ENCODE data around the gene CD46. TPM values are rescaled to one million over a fixed set of nuclear protein-coding genes. Genes with fewer than 3 reads are reported as not detected.

The CD46 gene
- total RNA-seq, 1 experiment from 2014 or later, result 91.4 TPM

DNA sequence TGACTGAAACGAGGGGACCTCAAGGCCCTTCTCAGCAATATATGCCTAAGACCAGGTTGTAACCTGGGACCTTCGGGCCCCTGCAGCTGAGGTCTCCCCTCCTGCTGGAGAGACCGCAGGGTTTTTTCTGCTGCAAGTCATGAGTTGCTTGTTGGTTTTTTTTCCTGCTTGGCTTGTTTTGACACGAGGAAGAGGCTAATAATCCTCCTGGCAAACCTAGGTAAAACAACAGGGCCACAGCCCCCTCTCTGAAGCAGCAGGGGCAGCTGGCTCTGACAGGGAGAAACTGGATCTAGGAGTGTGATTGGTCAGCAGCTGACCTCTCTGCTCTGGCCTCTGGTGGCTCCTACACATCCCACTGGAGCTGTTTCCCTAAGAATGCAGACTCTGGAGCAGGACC, 90.0 kb downstream of the CD46 start:
- TF ChIP-seq CTCF (conservative IDR thresholded peaks at IDR 0.05; ENCODE audit: low read depth, low read length) (no peak), EZH2 (IDR thresholded peaks at IDR 0.05; ENCODE audit: borderline replicate concordance, low read depth, low read length, poor library complexity, severe bottlenecking) (no peak)
- Histone ChIP-seq H3K4me3 (ENCODE audit: low read depth, low read length, poor library complexity, severe bottlenecking) (no peak overlapping the region), H3K9me3 (ENCODE audit: low read depth, low read length, poor library complexity, severe bottlenecking) (no peaks in the 10 kb centered on the region), H3K4me1 (ENCODE audit: insufficient read depth, low read length, poor library complexity, severe bottlenecking) (no peaks in the 10 kb centered on the region), H3K36me3 (ENCODE audit: insufficient read depth, low read length, poor library complexity, severe bottlenecking) (no peaks in the 10 kb centered on the region), H3K27ac (ENCODE audit: low read depth, low read length, poor library complexity, severe bottlenecking) (no peak overlapping the region), H3K27me3 (replicated peaks; ENCODE audit: insufficient read depth, low read depth, low read length, poor library complexity) (no peaks in the 10 kb centered on the region)
- intact Hi-C loops (cut with micrococcal nuclease; ENCODE audit: unreplicated experiment), result no loop called here
- DNase-seq (ENCODE audit: low spot score), result no peak
- no TSS peak for BruUV-seq (replicated peaks)
- ChIA-PET POLR2A (ENCODE audit: low non-redundant PET) (no interaction called here), CTCF (interaction anchor here (0.5 kb wide), 1 partner anchor 18 kb away, joined by 5 read pairs; no protein-coding TSS in a partner anchor)

GRCh38 chr1:207842506-207842905, 90.7 kb downstream of the CD46 start:
- H3K9me3 ChIP-seq (ENCODE audit: low read depth, low read length, poor library complexity, severe bottlenecking), result no peaks in the 10 kb centered on the region
- no peak for TF ChIP-seq CTCF (conservative IDR thresholded peaks at IDR 0.05; ENCODE audit: low read depth, low read length)
- no peak for TF ChIP-seq EZH2 (IDR thresholded peaks at IDR 0.05; ENCODE audit: borderline replicate concordance, low read depth, low read length, poor library complexity, severe bottlenecking)
- no peaks in the 10 kb centered on the region for H3K4me1 ChIP-seq (ENCODE audit: insufficient read depth, low read length, poor library complexity, severe bottlenecking)
- DNase-seq (ENCODE audit: low spot score), result no peak
- no peak overlapping the region for H3K27ac ChIP-seq (ENCODE audit: low read depth, low read length, poor library complexity, severe bottlenecking)
- no peaks in the 10 kb centered on the region for H3K27me3 ChIP-seq (replicated peaks; ENCODE audit: insufficient read depth, low read depth, low read length, poor library complexity)
- CTCF ChIA-PET, result interaction anchor here (0.5 kb wide), 1 partner anchor 19 kb away, joined by 5 read pairs; no protein-coding TSS in a partner anchor
- H3K4me3 ChIP-seq (ENCODE audit: low read depth, low read length, poor library complexity, severe bottlenecking), result no peak overlapping the region
- intact Hi-C loops (cut with micrococcal nuclease; ENCODE audit: unreplicated experiment), result no loop called here
- no TSS peak for BruUV-seq (replicated peaks)
- POLR2A ChIA-PET (ENCODE audit: low non-redundant PET), result no interaction called here
- no peaks in the 10 kb centered on the region for H3K36me3 ChIP-seq (ENCODE audit: insufficient read depth, low read length, poor library complexity, severe bottlenecking)

DNA sequence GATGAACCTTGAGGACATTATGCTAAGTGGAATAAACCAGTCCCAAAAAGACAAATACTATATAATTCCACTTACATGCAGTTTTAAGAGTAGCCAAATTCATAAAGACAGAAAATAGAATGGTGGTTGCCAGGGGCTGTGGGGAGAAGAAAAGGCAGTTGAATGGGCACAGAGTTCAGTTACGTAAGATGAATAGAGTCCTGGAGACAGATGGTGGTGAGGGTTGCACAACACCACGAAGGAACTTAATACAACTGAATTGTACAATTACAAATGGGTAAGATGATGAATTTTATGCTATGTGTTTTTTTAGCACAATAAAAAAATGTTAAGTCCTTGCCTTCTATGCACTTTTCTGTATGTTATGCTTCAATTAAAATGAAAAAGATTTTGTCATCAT, 92.5 kb downstream of the CD46 start:
- intact Hi-C loops (cut with micrococcal nuclease; ENCODE audit: unreplicated experiment), result no loop called here
- Histone ChIP-seq H3K27ac (ENCODE audit: low read depth, low read length, poor library complexity, severe bottlenecking) (no peak overlapping the region), H3K9me3 (ENCODE audit: low read depth, low read length, poor library complexity, severe bottlenecking) (no peaks in the 10 kb centered on the region), H3K27me3 (replicated peaks; ENCODE audit: insufficient read depth, low read depth, low read length, poor library complexity) (peaks cover 5% of the 10 kb centered on the region), H3K4me1 (ENCODE audit: insufficient read depth, low read length, poor library complexity, severe bottlenecking) (no peaks in the 10 kb centered on the region), H3K36me3 (ENCODE audit: insufficient read depth, low read length, poor library complexity, severe bottlenecking) (no peaks in the 10 kb centered on the region), H3K4me3 (ENCODE audit: low read depth, low read length, poor library complexity, severe bottlenecking) (no peak overlapping the region)
- DNase-seq (ENCODE audit: low spot score), result no peak
- CTCF ChIA-PET, result no interaction called here
- BruUV-seq (replicated peaks), result no TSS peak
- POLR2A ChIA-PET (ENCODE audit: low non-redundant PET), result no interaction called here
- TF ChIP-seq EZH2 (IDR thresholded peaks at IDR 0.05; ENCODE audit: borderline replicate concordance, low read depth, low read length, poor library complexity, severe bottlenecking) (no peak), CTCF (conservative IDR thresholded peaks at IDR 0.05; ENCODE audit: low read depth, low read length) (no peak)

Other genes with a start within 250 kb of the CD46 start
- not detected in 2 replicates for gene CR1L, start 106.9 kb upstream of the CD46 start, total RNA-seq (2021)
- not detected in 2 replicates for gene CD34, start 159.1 kb downstream of the CD46 start, total RNA-seq (2021)